ENCODE results near the gene CCSAP.

DNA sequence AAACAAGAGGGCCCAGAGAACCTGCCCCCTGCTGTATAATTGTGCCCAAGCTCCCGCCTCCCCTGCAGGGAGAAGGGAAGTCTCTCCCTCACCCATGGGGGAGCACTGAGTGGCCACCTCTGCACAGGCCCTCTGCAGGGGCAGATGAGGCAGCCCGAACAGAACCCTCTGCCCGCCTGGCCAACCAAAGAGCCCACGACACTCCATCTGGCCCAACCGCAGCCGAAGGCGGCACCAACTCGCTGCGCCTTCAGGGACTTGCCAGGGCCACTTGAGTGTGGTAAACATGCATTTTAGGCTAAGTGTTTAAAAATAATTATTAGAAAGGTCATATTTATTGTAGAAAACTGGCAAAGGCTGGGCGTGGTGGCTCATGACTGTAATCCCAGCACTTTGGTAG is 34.6 kb upstream of the CCSAP start:
- TF ChIP-seq, protein P1, sequence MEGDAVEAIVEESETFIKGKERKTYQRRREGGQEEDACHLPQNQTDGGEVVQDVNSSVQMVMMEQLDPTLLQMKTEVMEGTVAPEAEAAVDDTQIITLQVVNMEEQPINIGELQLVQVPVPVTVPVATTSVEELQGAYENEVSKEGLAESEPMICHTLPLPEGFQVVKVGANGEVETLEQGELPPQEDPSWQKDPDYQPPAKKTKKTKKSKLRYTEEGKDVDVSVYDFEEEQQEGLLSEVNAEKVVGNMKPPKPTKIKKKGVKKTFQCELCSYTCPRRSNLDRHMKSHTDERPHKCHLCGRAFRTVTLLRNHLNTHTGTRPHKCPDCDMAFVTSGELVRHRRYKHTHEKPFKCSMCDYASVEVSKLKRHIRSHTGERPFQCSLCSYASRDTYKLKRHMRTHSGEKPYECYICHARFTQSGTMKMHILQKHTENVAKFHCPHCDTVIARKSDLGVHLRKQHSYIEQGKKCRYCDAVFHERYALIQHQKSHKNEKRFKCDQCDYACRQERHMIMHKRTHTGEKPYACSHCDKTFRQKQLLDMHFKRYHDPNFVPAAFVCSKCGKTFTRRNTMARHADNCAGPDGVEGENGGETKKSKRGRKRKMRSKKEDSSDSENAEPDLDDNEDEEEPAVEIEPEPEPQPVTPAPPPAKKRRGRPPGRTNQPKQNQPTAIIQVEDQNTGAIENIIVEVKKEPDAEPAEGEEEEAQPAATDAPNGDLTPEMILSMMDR (IDR thresholded peaks at IDR 0.05), result no peak
- no peak for TF ChIP-seq POLR2A (IDR thresholded peaks at IDR 0.05)

Data from Peyer's patch (tissue), 4 donors.